GM13976 (cell line): ENCODE data around the gene PRR5L.

Experiments used
- DNase-seq: peaks from one replicate; pipeline ENCODE4 v3.0.0; 2012; ENCODE audit warnings: low spot score
- in situ Hi-C: fragments of 300-500 bp; cut with MboI; formaldehyde crosslinking; loops from one replicate; pipeline ENCODE4 v1.12.0; 2022; ENCODE audit warnings: low sequenced_read_pairs, mixed read lengths, inconsistent platforms; ENCODE audit not compliant: unreplicated experiment
- TF ChIP-seq, protein P1 (sequence below): IDR thresholded peaks from 2 replicates; pipeline ENCODE4 v1.5.1; 2012; ENCODE audit warnings: borderline replicate concordance, mild to moderate bottlenecking; ENCODE audit not compliant: insufficient read depth; ENCODE audit errors: extremely low read depth, missing control alignments, control extremely low read depth

PRR5L gene

DNA sequence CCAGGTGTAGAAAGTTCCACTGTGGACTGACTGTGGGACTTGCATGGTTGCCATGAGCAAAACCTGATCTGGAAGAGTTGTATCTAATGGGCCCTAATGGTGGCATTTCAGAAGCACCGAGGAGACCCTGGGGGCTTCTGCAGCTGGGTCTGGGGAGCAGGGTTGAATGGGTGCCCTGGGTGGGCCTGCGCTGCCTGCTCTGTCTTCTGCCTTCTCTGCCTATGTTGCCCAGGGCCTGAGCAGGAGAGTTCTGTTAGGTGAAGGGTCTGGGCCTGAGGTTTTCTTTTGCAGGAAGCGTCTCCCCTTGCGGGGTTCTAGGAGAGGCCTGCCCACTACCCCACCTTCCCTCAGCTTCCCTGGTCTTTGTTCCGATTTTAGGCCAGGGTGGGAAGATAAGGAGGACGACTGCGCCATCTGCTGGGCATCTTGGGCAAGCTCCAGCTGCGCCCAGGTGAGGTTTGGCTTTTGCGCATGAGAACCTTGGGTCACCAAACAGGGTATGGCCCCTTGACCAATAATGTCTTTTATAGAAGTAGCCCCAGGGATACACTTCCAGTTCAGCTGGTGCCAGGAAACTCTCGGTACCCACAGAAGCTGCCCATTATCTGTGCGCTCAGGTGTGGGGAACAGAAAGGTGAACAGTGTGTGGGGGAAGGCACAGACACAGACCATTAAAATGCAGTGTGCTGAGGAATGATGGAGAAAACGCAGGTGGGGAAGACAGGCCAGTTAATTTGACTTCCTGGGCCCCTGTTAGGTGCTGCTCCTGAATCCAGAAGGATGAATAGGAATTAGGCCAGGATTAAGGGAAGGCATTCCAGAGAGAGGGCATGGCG, 30.1 kb upstream of the PRR5L start:
- TF ChIP-seq, protein P1, sequence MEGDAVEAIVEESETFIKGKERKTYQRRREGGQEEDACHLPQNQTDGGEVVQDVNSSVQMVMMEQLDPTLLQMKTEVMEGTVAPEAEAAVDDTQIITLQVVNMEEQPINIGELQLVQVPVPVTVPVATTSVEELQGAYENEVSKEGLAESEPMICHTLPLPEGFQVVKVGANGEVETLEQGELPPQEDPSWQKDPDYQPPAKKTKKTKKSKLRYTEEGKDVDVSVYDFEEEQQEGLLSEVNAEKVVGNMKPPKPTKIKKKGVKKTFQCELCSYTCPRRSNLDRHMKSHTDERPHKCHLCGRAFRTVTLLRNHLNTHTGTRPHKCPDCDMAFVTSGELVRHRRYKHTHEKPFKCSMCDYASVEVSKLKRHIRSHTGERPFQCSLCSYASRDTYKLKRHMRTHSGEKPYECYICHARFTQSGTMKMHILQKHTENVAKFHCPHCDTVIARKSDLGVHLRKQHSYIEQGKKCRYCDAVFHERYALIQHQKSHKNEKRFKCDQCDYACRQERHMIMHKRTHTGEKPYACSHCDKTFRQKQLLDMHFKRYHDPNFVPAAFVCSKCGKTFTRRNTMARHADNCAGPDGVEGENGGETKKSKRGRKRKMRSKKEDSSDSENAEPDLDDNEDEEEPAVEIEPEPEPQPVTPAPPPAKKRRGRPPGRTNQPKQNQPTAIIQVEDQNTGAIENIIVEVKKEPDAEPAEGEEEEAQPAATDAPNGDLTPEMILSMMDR, result peak; percentile 94
- in situ Hi-C loops, result loop anchor here (10.0 to 25.0 kb wide), 2 partner anchors 429 to 651 kb away; partner anchors contain the start of gene FJX1
- DNase-seq, result peak; percentile 72

DNA sequence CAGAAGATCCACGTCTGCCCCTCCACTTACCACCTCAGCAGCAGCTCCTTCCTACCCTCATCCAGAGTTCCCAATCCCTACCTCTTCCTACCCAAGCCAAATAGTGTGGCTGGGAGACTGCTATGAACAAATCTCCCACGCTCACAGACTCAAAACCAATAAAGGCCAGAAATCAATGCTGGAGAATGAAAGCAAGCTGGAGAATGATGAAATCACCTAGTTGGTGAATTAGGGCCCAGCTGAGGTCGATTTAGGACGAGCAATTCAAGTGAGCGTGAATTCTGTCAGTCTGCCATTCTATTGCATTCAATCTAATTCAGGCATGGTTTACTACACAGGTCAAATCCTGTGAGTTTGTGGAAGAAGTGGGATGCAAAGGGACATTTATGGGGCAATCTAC, 29.3 kb upstream of the PRR5L start:
- DNase-seq, result no peak
- in situ Hi-C loops, result loop anchor here (10.0 to 25.0 kb wide), 2 partner anchors 429 to 652 kb away; partner anchors contain the start of gene FJX1
- TF ChIP-seq, protein P1, result no peak

DNA sequence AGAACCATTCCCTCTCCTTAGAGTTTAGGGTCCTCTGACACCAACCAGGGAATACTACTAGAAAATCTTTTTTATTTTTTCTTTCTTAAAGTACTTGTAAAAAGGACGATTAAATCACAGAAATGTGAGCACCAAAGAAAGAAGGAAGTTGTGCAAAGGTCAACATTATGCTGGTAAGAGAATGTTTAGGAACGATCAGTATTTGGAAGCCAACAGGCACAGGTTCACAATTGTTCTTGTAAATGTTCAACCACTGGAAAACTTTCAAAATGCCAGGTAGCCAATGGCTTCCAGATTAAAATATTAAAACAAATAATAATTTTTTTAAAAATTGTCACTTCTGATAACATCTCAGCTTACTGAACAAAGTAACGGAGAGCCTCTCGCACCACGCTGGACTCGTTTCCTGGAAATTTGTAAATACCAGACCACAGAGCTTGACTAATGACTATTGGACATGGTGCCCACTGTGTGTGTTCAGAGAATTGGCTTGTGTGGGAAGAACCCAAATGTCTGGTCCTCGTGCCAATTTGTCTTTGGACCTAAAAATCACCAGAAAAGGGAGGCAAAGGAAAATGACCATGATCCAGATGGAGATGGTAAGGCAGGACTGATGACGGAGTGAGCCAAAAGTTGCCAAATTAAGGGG, 27.6 kb upstream of the PRR5L start:
- in situ Hi-C loops, result loop anchor here (10.0 to 25.0 kb wide), 2 partner anchors 431 to 654 kb away; partner anchors contain the start of gene FJX1
- no peak for DNase-seq
- TF ChIP-seq, protein P1, result no peak

DNA sequence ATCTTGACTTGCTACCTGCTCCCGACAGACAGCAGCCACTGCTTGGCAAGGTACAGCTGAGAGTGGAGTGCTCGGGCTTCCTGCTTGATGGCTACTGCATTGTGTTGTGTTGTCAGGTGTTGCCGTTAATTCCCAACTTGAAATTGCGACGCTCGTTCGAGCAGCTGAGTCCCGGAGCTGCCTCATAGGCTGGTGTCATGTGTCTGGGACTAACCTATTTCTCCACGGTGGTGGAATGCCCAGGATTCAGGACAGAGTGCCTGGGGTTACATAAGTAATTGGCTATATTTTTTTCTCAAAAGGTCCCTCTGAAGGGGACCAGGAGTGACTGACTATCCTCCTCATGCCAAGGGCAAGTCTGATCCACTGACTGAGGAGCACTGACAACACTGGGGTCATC, 25.4 kb upstream of the PRR5L start:
- TF ChIP-seq, protein P1, result no peak
- in situ Hi-C loops, result loop anchor here (25.0 kb wide), 1 partner anchor 433 kb away; no protein-coding TSS in a partner anchor
- no peak for DNase-seq

DNA sequence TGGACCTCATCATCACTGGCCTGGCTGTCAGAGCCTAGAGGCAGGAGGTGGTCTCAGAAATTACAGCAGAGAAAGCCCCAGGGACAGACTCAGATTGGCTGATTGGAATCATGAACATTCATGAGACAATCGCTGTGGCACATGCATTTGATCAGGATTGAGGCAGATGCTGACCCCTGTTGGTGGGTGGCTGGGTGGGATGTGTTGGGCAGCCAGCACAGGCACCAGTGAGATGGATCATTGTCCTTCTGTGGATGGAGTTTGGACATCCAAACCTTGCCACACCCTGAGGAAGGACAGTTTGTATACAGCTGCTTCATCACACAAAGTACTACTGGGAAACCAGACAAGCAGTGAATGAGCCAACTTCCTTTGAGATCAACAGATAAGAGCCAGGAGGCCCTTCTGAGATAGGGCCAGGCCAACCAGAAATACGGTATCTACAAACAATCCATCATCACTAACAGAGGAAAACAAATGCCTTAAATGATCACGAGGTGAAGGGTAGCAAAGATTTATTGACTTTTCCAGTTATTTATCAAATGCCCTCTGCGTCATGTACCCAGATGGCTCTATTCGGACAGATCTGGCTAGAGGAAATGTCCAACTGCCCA, 24.2 kb upstream of the PRR5L start:
- DNase-seq, result no peak
- TF ChIP-seq, protein P1, result no peak
- in situ Hi-C loops, result loop anchor here (25.0 kb wide), 1 partner anchor 435 kb away; no protein-coding TSS in a partner anchor

DNA sequence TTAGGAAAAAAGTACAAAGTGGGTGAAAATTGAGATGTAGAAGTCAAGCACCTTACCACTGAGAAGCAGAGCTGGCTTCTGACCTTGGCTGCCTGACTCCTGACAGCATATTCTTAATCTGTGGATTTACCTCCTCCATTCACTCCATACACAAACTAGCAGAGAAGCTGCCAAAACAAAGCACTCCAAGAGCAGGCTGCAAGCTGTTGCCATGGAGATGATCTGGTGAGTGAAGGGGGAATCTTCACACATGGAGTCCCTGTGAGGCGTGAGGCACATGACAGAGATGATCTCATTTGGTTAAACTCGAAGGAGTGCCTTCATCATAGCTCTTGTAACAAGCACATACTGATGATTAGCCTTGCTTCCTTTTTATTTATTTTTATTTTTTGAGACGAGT, 23.0 kb upstream of the PRR5L start:
- no peak for DNase-seq
- TF ChIP-seq, protein P1, result no peak
- in situ Hi-C loops, result loop anchor here (25.0 kb wide), 1 partner anchor 436 kb away; no protein-coding TSS in a partner anchor
